Endothelial cell of umbilical vein (primary cell): ENCODE measurements around the gene GFPT1.

Experiments
- EZH2 ChIP-seq: IDR thresholded peaks from 2 replicates; pipeline ENCODE4 v1.6.1; 2012; ENCODE audit warnings: borderline replicate concordance, low read depth, mild to moderate bottlenecking, moderate library complexity, low read length, inconsistent platforms; ENCODE audit not compliant: severe bottlenecking
- TF ChIP-seq, protein P1 (sequence below), 2 donors: IDR thresholded peaks; 1 replicate in 1 of 2; 2 replicates in 1 of 2; pipeline ENCODE4 v1.5.1; 2011; ENCODE audit warnings: low read length in 2 of 2, mild to moderate bottlenecking in 2 of 2, moderate library complexity in 2 of 2, control low read depth in 1 of 2, inconsistent platforms in 1 of 2, low read depth in 1 of 2; ENCODE audit not compliant: insufficient read depth in 1 of 2; ENCODE audit errors: extremely low read depth in 1 of 2

DNA sequence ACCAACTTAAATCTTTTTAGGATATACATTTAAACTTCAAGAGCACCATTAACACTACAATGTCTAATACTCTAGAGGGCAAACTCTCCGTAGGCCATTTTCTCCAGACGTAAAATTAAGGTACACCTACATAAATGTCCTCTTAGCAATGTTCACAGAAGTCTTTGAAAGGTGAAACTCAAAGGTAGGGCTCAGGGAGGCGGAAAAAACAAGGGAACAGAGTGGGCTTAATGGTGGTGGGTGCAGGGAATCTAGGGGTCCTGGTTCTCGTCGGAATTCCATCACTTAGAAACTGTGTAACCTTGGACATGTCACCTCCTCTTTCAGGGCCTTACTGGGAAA is 49.5 kb upstream of the GFPT1 start:
- TF ChIP-seq EZH2: no peak
- TF ChIP-seq, protein P1, sequence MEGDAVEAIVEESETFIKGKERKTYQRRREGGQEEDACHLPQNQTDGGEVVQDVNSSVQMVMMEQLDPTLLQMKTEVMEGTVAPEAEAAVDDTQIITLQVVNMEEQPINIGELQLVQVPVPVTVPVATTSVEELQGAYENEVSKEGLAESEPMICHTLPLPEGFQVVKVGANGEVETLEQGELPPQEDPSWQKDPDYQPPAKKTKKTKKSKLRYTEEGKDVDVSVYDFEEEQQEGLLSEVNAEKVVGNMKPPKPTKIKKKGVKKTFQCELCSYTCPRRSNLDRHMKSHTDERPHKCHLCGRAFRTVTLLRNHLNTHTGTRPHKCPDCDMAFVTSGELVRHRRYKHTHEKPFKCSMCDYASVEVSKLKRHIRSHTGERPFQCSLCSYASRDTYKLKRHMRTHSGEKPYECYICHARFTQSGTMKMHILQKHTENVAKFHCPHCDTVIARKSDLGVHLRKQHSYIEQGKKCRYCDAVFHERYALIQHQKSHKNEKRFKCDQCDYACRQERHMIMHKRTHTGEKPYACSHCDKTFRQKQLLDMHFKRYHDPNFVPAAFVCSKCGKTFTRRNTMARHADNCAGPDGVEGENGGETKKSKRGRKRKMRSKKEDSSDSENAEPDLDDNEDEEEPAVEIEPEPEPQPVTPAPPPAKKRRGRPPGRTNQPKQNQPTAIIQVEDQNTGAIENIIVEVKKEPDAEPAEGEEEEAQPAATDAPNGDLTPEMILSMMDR (IDR thresholded peaks at IDR 0.05; ENCODE audit: extremely low read depth in 1 of 2, insufficient read depth in 1 of 2, low read depth in 1 of 2, low read length in 2 of 2): no peak
